ENCODE results near the gene LRRC7.

The LRRC7 gene

DNA sequence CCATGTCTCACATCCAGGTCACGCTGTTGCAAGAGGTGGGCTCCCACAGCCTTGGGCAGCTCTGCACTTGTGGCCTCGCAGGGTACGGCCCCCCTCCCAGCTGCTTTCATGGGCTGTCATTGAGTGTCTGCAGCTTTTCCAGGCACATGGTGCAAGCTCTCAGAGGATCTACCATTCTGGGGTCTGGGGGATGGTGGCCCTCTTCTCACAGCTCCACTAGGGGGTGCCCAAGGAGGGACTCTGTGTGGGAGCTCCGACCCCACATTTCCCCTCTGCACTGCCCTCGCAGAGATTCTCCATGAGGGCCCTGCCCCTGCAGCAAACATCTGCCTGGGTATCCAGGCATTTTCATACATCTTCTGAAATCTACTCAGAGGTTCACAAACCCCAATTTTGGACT lies 219.4 kb downstream of the LRRC7 start:
- DNase-seq (ENCODE audit: low read depth), result no peak
- H3K4me3 ChIP-seq (ENCODE audit: low read length), result no peak overlapping the region
- TF ChIP-seq, protein P1, sequence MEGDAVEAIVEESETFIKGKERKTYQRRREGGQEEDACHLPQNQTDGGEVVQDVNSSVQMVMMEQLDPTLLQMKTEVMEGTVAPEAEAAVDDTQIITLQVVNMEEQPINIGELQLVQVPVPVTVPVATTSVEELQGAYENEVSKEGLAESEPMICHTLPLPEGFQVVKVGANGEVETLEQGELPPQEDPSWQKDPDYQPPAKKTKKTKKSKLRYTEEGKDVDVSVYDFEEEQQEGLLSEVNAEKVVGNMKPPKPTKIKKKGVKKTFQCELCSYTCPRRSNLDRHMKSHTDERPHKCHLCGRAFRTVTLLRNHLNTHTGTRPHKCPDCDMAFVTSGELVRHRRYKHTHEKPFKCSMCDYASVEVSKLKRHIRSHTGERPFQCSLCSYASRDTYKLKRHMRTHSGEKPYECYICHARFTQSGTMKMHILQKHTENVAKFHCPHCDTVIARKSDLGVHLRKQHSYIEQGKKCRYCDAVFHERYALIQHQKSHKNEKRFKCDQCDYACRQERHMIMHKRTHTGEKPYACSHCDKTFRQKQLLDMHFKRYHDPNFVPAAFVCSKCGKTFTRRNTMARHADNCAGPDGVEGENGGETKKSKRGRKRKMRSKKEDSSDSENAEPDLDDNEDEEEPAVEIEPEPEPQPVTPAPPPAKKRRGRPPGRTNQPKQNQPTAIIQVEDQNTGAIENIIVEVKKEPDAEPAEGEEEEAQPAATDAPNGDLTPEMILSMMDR (conservative IDR thresholded peaks at IDR 0.05; ENCODE audit: low read depth, low read length), result peak; percentile 3

- H3K4me3 ChIP-seq (ENCODE audit: low read length), result no peak overlapping the region
- DNase-seq (ENCODE audit: low read depth), result peak; percentile 55
- TF ChIP-seq, protein P1 (conservative IDR thresholded peaks at IDR 0.05; ENCODE audit: low read depth, low read length), result no peak
Measured at GRCh38 chr1:69791311-69791710, 223.6 kb downstream of the LRRC7 start.

GRCh38 chr1:69794831-69795230 lies 227.1 kb downstream of the LRRC7 start:
- TF ChIP-seq, protein P1 (conservative IDR thresholded peaks at IDR 0.05; ENCODE audit: low read depth, low read length), result no peak
- DNase-seq (ENCODE audit: low read depth), result no peak
- no peak overlapping the region for H3K4me3 ChIP-seq (ENCODE audit: low read length)

DNA sequence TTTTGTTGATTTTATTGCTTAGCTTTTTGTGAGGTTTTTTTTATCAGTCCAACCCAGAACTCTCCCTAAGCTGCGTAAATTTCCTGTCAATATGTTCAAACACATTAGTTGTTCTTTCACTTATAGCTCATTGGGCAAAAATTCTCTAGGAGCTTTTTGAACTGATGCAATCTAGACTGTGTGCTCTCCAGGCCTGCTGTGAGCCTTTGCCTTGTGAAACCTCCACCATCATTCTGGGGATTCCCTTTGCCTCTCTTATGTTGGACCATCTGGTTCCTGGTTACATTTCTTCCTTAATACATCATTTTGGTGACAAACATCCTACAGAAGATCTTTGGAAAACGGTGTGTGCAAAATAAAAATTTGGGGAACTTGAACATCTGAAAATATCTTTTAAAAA lies 247.2 kb downstream of the LRRC7 start:
- TF ChIP-seq, protein P1 (conservative IDR thresholded peaks at IDR 0.05; ENCODE audit: low read depth, low read length), result no peak
- no peak for DNase-seq (ENCODE audit: low read depth)
- no peak overlapping the region for H3K4me3 ChIP-seq (ENCODE audit: low read length)

GRCh38 chr1:69824932-69825331 lies 257.2 kb downstream of the LRRC7 start:
- no peak overlapping the region for H3K4me3 ChIP-seq (ENCODE audit: low read length)
- DNase-seq (ENCODE audit: low read depth), result no peak
- TF ChIP-seq, protein P1 (conservative IDR thresholded peaks at IDR 0.05; ENCODE audit: low read depth, low read length), result no peak

GRCh38 chr1:69827732-69828131 lies 260.0 kb downstream of the LRRC7 start:
- H3K4me3 ChIP-seq (ENCODE audit: low read length), result no peak overlapping the region
- no peak for DNase-seq (ENCODE audit: low read depth)
- TF ChIP-seq, protein P1 (conservative IDR thresholded peaks at IDR 0.05; ENCODE audit: low read depth, low read length), result no peak

DNA sequence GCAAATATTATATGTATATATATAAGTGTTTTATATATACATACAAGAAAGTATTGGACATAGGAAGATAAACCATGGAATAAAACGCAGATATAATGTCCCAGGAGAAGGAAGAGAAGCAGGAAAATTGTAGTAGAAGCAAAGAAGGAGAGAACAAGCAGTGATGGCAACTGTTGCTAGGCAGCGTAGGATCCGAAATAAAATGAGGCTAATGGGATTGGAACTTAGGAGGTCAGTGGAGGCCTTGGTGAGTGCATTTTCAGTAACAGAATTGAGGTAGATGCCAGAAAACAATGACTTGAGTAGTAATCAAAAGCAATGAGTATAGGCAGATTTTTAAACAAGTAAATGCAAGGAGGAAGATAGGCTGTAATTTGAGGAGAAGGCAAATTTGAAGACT lies 265.8 kb downstream of the LRRC7 start:
- TF ChIP-seq, protein P1 (conservative IDR thresholded peaks at IDR 0.05; ENCODE audit: low read depth, low read length), result no peak
- DNase-seq (ENCODE audit: low read depth), result no peak

More for the DNA sequence above, 265.8 kb downstream of the LRRC7 start:
- H3K4me3 ChIP-seq (ENCODE audit: low read length), result no peak overlapping the region
